ENCODE data around the gene TMEM259. TPM values are rescaled to one million over a fixed set of nuclear protein-coding genes. Genes with fewer than 3 reads are reported as not detected.

TMEM259 gene
- total and polyA plus RNA-seq, 7 donors = 67.1 to 133 (median 88.8) TPM

- DNase-seq (peak in 1 of 2 donors; percentile 59), ATAC-seq (no peak)
- Histone ChIP-seq H3K36me3 (ENCODE audit: insufficient read depth in 1 of 2, low read depth in 1 of 2) (peaks cover 8 to 42% of the 10 kb centered on the region in 2 donors), H3K27me3 (ENCODE audit: insufficient read depth in 3 of 3, low read length in 2 of 3) (no peaks in the 10 kb centered on the region), H3K4me1 (peaks cover 57% of the 10 kb centered on the region), H3K9me3 (no peaks in the 10 kb centered on the region), H3K27ac (no peak overlapping the region), H3K4me3 (peak overlapping the region; percentile 88)
- TF ChIP-seq CTCF (IDR thresholded peaks at IDR 0.05) = no peak
- WGBS, 3 donors = 72 to 85% (median 82%) methylated on average over 29 of the region's 29 CpGs
- intact Hi-C loops (cut with DNase I) = no loop called here
These were observed 5.7 kb downstream of the TMEM259 start for GRCh38 chr19:1015061-1015781.

- intact Hi-C loops (cut with DNase I) = no loop called here
- no peaks in the 10 kb centered on the region for H3K9me3 ChIP-seq
- H3K4me1 ChIP-seq = peaks cover 52% of the 10 kb centered on the region
- no peak overlapping the region for H3K27ac ChIP-seq
- H3K36me3 ChIP-seq (ENCODE audit: insufficient read depth in 1 of 2, low read depth in 1 of 2) = peaks cover 13 to 50% of the 10 kb centered on the region in 2 donors
- no peaks in the 10 kb centered on the region for H3K27me3 ChIP-seq (ENCODE audit: insufficient read depth in 3 of 3, low read length in 2 of 3)
- 91 to 92% (median 91%) methylated on average over 47 to 49 of the region's 49 CpGs for WGBS, 3 donors
- no peak overlapping the region for H3K4me3 ChIP-seq
- ATAC-seq (no peak), DNase-seq (peak in 1 of 2 donors; percentile 45)
- no peak for TF ChIP-seq CTCF (IDR thresholded peaks at IDR 0.05)
These were observed 6.5 kb downstream of the TMEM259 start for GRCh38 chr19:1014161-1015060.

- ATAC-seq (no peak), DNase-seq (no peak)
- WGBS, 3 donors = 89 to 95% (median 91%) methylated on average over 9 to 10 of the region's 10 CpGs
- no peaks in the 10 kb centered on the region for H3K9me3 ChIP-seq
- TF ChIP-seq CTCF (IDR thresholded peaks at IDR 0.05) = no peak
- H3K27me3 ChIP-seq (ENCODE audit: insufficient read depth in 3 of 3, low read length in 2 of 3) = no peaks in the 10 kb centered on the region
- no peak overlapping the region for H3K27ac ChIP-seq
- intact Hi-C loops (cut with DNase I) = no loop called here
- H3K4me3 ChIP-seq = no peak overlapping the region
- H3K4me1 ChIP-seq = peaks cover 41% of the 10 kb centered on the region
- peaks cover 13 to 59% of the 10 kb centered on the region in 2 donors for H3K36me3 ChIP-seq (ENCODE audit: insufficient read depth in 1 of 2, low read depth in 1 of 2)
These were observed 7.7 kb downstream of the TMEM259 start for GRCh38 chr19:1013218-1013617.

- TF ChIP-seq CTCF (IDR thresholded peaks at IDR 0.05) = no peak
- no peak overlapping the region for H3K27ac ChIP-seq
- ATAC-seq (no peak), DNase-seq (peak in 1 of 2 donors; percentile 49)
- WGBS, 3 donors = 92 to 94% (median 93%) methylated on average over 16 to 18 of the region's 18 CpGs
- peaks cover 13 to 59% of the 10 kb centered on the region in 2 donors for H3K36me3 ChIP-seq (ENCODE audit: insufficient read depth in 1 of 2, low read depth in 1 of 2)
- H3K9me3 ChIP-seq = no peaks in the 10 kb centered on the region
- H3K4me3 ChIP-seq = no peak overlapping the region
- intact Hi-C loops (cut with DNase I) = no loop called here
- H3K27me3 ChIP-seq (ENCODE audit: insufficient read depth in 3 of 3, low read length in 2 of 3) = no peaks in the 10 kb centered on the region
- peaks cover 32% of the 10 kb centered on the region for H3K4me1 ChIP-seq
These were observed 8.6 kb downstream of the TMEM259 start for GRCh38 chr19:1012334-1012733.
